DMS 273 treated with DMSO at 0.1 percent for 48 hours (cell line): ENCODE data around the gene PANK1.
"Not testable (repeated sequence)": the region's sequence is repeated elsewhere in the genome, so short reads cannot be mapped to it uniquely, and the experiment has no call there.

Source experiments
- DNase-seq: peaks from one replicate; lab custom pipeline; 2025; lab: John Stamatoyannopoulos, UW

The PANK1 gene

DNA sequence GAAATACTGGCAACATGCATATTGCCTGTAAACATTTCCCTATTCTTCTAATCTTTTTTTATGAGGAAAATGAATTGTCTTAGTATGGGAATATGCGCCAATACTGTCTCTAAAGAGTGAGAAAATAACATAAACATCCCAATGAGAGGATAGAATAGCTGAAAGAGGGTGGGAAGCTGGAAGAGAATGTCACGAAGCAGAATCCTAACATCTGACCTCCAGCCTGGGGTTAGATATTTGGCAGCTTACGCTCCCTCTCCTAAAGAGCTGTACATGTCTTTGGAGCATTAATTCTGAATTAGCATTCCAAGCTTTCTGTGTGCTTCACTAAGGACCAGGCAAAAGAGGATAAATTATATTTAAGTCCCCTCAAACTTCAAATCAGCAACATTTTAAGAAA, 78.0 kb downstream of the PANK1 start:
- DNase-seq = no peak

DNA sequence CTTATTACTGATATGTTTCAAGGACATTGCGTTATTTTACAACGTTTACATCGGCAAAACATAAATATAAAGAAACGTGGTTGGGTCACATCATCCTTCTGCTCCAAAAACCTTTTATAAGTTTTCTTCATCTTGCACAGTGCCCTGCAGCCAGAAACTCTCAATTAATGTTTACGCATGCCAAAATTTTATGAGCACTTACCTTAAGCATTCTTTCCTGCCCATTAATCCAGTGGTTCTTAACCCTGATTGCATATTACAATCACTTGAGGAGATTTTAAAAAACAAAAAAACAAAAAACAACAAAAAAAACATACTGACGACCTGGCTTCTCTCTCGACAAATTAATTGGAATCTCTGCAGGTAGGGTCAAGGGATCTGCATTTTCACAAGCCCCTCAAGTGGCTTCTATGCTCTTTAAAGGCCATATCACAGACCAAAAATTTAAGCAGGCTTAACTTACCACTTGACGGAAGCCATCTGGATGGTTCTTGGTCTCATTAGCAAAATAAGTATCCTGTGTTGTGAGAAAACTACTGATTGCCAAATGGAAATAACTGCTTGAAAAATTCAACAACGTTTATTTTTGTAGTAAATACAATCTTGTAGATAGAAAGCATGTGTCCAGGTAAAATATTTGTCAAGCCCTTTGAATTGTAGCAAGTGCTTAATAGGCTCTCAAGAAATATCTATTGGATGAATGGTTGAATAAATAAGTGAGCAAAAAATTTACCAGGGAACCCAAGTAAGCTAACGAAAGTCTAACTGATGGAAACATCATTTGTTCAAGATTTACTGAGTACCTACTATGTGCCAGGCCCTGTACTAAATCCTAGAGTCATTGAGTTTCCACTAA, 78.7 kb downstream of the PANK1 start:
- no peak for DNase-seq

- no peak for DNase-seq
Observed at GRCh38 chr10:89565180-89565579, 79.9 kb downstream of the PANK1 start.

GRCh38 chr10:89563861-89564478, 81.1 kb downstream of the PANK1 start:
- no peak for DNase-seq

- DNase-seq = no peak
Observed at GRCh38 chr10:89563311-89563710, 81.7 kb downstream of the PANK1 start.

- no peak for DNase-seq
Observed at GRCh38 chr10:89556600-89556999, 88.4 kb downstream of the PANK1 start.

- DNase-seq = no peak
Observed at GRCh38 chr10:89555688-89556445, 89.2 kb downstream of the PANK1 start.

GRCh38 chr10:89554433-89554832, 90.6 kb downstream of the PANK1 start:
- DNase-seq = no peak

DNA sequence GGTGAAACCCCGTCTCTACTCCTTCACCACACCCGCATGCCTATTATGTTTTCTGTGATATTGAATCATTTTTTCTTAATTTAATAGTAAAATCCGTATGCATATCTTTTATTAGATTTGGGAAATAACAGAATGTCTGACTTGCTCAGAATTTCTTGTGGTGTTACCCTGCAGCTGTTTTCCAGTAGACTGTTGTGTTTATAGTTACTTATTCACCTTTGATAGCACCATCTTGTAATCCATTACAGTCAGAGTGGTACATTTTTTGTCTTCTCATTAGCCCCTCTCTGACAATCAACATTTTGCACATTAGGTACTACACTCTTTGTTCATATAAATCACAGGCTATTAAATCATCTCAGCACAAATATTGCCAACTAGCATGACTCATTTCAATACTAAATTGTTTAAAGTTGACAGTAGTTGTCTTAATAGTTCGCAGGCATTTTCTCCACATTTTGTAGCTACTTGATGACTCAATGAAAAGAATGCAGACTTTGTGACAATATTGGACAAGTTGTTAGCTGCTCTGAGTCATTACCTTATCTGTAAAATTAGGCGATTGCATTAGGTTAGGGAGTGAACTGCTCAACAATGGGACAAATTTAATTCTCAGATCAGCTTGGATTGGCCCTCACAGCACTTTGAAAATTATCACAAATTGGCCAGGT, 91.8 kb downstream of the PANK1 start:
- DNase-seq = no peak

DNA sequence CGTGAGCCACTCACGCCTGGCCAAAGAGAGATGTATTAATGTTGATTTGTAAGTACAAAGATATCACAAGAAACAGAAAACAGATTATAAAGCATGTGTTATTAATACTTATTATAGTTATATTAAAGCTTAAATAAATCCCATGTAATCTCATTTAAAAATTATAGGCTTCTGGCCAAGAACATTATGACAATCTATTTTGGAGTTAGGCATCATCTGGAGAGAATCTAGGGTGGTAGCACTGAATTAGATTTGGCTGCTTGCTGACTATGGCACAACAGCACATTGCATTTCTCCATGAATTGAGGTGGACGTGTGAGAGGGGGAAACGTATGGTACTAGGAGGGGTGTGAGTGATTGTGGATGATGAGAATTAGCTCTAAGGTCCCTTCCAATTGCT, 92.8 kb downstream of the PANK1 start:
- DNase-seq = no peak

DNA sequence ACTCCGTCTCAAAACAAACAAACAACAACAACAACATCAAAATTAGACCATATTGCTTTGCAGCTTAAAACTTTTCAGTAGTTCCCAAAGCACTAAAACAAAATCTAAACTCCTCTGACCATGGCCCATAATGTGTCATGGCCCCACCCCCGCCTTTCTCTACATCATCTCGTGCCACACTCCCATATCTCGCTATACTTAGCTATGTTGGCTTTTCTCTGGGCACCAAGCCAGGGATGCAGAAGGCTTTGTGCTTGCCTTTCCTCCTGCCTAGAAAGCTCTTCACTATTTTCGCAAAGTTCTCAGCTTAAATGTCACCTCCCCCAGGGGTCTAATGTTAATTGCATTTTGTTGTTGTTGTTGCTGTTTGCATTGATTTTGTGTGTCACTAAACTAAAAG, 94.5 kb downstream of the PANK1 start:
- no peak for DNase-seq

DNA sequence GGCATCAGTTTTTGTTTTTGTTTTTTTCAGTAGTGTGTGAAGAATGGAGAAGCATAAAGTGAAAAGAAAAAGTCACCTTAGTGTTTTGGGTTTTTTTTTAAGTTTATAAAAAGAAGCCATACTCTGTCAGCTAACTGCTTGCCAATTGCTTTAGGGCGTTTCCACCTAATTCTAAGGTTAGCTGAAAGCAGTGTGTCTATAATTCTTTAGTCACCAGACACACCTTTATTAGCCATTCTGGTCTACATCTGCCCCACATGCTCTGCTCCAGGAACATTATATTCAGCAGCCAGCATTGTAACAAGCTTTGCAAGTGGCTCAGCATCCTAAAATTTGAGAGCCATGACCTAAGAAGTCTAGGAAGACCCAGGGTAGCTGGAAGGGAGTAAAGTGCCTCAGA, 95.5 kb downstream of the PANK1 start:
- no peak for DNase-seq

DNA sequence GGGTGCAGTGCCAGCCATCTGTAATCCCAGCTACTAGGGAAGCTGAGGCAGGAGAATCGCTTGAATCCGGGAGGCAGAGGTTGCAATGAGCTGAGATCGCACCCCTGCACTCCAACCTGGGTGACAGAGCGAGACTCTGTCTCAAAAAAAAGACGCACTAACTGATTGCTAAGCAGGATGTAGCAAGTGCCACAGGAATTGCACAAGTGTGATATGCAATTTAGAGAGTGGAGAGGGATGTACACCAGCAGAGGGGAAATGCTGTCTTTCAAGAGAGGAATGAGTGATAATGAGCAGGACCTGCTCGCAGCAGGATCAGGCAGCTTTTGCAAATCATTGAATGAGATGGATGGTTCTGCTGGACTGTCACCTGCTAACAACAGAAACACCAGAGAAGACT, 96.4 kb downstream of the PANK1 start:
- no peak for DNase-seq

GRCh38 chr10:89547853-89548513, 97.1 kb downstream of the PANK1 start:
- DNase-seq = no peak

DNA sequence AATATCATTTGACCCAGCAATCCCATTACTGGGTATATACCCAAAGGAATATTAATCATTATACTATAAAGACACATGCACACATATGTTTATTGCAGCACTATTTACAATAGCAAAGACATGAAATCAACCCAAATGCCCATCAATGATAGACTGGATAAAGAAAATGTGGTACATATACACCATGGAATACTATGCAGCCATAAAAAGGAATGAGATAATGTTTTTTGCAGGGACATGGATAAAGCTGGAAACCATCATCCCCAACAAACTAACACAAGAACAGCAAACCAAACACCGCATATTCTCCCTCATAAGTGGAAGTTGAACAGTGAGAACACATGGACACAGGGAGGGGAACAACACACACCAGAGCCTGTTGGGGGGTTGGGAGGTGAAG, 98.4 kb downstream of the PANK1 start:
- DNase-seq = not testable (repeated sequence)

GRCh38 chr10:89543841-89544240, 101.2 kb downstream of the PANK1 start:
- no peak for DNase-seq

- DNase-seq = no peak
Observed at GRCh38 chr10:89540420-89540949, 104.6 kb downstream of the PANK1 start.

DNA sequence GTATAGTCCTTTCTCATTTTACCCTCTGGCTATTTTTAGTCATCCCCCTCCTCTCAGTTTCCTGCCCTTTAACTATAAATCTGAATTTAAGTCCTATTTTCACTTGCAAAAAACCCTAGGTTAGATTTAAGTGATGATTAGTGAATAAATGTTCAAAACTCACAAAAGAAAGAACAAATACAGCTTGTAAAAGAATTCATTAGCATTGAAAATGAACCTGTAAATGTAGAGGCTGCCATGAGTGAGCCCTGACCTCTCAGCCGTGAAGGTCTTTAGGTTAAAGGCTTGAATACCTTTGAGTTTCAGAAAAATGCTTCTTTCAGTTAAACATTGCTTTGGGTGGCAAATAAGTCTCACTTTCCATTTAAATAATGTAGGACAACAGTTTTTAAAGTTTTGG, 107.7 kb downstream of the PANK1 start:
- no peak for DNase-seq

GRCh38 chr10:89536013-89536354, 109.1 kb downstream of the PANK1 start:
- no peak for DNase-seq

DNA sequence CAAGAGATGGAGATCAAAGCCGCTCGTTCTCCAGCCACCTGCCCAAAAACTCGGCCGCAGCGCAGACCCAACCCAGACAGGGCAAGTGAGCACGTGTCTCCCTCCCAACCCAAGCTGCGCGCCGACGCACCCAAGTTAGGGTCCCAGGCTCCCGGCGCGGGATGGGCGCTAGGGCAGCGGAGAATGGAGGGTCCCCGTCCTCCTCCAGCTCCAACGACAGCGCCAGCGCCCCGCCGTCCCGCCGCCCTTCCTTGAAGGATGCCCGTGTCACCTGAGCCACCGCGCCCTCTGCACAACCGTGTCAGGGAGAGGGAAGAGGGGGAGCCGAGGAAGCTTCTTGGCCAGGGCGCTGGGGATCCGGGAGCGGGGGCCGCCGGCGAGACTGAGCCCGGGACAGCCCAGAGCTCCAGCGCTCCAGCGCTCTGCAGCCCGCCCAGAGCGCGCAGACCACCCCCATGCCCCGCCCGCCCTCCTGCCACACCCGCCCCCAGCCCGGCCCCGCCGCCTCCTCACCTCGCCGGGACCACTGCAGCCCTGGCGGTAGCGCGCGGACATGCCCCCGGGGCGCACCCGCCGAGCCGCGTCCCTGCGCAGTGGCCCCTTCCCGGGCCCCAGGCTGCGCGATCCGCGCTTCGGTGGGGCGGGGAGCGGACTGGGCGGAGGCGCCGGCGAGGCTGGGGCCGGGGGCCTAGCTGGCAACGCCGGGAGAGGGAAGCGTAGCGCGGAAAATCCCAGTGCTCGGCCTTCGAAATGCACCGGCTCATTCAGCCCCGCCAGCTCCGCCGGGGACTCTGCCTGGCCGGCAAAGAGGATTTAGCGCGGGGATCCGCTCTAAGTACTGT, 109.7 kb downstream of the PANK1 start, which contains the start of gene SLC16A12:
Gene SLC16A12, minus strand, starts transcription at position 424 of the 842 bp plus-strand sequence. CDS start 73,016 bp downstream, outside the sequence.
- DNase-seq = no peak

DNA sequence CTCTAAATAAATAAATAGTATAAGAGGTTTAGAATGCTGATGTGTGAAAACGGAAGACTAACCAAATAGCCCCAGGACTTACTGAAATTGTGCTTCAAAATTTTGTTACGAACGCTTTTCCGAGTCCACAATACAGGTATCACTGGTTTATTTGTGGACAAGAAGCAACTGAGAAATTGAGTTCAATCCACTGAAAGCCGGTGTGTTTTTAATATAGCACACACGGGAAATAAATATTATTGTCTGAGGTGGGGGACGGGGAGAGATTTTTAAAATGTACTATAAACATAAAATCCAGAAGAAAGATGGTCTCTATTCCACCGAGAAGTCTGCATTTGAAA, 110.2 kb downstream of the PANK1 start:
- no peak for DNase-seq
